IPS DF 4.7 (cell line): ENCODE data around the gene RETREG2.
"Not testable (repeated sequence)": the region's sequence is repeated elsewhere in the genome, so short reads cannot be mapped to it uniquely, and the experiment has no call there.

ENCODE experiments used
- DNase-seq: peaks from one replicate; pipeline ENCODE4 v3.0.0-alpha.2; 2013; ENCODE audit warnings: low spot score; ENCODE audit errors: extremely low read depth

Gene RETREG2

DNA sequence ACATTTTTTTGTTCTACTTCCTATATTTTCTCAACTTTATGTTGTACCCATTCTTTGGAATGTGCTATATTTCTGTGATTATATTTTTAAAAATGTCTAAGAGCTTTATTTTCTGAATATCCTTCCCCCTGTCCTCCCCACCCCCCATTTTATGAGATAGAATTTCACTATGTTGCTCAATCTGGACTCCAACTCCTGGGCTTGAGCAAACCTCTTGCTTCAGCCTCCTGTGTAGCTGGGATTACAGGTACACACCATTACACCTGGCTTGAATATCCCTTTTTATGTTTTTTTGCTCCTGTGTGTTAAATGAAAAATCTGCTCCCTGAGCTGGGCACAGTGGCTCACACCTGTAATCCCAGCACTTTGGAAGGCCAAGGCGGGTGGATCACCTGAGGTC is 19.3 kb downstream of the RETREG2 start:
- DNase-seq: no peak

DNA sequence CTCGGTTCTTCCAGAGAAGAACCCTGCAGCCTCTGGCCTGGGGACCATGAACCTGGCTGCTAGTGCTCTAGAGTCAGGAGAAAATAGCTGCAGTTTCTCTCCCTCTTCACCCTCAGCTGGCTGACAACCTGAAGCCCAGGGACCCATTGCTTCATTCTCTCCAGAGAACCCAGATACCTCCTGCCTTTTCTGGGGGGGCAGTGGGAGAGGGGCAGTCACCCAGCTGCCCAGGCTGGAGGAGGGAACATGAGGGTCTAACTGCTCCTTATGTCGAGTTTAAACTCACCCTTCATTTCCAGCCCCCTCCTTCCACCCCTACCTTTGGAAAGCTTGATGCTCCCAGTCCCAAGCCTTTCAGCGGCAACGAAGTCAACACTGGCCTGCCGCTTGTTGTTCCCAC is 20.9 kb downstream of the RETREG2 start:
- no peak for DNase-seq

DNA sequence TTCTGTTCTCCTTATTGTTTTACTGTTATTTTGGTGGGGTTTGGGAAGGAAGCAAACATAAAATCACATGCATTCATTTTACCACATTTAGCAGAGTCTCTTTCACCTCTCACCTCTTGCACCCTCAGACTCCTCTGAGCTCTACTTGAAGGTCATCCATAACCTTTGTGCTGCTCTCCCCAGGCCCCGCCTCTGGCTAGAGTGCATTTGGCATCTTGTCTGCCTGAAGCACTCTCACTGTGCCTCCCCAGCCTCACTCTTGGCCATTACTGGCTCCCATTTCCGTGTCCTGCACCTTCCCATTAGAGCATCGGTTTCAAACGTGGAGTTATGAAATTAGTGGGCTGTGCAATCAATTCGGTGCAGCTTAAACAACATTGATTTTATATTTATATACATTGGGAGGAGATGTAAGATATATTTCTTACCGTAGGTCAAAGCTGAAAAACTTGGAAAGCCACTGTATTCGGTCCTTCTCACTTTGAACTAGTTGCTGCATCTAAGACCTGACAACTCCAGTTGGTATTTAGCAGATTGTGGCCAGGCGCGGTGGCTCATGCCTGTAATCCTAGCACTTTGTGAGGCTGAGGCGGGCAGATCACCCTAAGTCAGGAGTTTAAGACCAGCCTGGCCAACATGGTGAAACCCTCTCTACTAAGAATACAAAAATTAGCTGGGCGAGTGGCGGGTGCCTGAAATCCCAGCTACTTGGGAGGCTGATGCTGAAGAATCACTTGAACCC is 21.6 kb downstream of the RETREG2 start:
- DNase-seq: no peak

DNA sequence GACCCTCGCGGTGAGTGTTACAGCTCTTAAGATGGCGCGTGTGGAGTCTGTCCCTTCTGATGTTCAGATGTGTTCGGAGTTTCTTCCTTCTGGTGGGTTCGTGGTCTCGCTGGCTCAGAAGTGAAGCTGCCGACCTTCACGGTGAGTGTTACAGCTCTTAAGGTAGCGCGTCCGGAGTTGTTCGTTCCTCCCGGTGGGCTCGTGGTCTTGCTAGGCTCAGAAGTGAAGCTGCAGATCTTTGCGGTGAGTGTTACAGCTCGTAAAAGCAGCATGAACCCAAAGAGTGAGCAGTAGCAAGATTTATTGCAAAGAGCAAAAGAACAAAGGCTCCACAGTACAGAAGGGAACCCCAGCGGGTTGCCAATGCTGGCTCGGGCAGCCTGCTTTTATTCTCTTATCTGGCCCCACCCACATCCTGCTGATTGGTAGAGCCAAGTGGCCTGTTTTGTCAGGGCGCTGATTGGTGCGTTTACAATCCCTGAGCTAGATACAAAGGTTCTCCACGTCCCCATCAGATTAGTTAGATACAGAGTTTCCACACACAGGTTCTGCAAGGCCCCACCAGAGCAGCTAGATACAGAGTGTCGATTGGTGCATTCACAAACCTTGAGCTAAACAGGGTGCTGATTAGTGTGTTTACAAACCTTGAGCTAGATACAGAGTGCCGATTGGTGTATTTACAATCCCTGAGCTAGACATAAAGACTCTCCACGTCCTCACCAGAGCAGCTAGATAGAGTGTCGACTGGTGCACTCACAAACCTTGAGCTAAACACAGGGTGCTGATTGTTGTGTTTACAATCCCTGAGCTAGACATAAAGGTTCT is 22.6 kb downstream of the RETREG2 start:
- not testable (repeated sequence) for DNase-seq

DNA sequence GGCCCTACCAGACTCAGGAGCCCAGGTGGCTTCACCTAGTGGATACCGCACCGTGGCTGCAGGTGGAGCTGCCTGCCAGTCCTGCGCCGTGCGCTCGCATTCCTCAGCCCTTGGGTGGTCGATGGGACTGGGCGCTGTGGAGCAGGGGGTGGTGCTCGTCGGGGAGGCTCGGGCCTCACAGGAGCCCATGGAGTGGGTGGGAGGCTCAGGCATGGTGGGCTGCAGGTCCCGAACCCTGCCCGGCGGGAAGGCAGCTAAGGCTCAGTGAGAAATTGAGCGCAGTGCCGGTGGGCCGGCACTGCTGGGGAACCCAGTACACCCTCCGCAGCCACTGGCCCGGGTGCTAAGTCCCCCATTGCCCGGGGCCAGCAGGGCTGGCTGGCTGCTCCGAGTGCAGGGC is 23.3 kb downstream of the RETREG2 start:
- DNase-seq: not testable (repeated sequence)

DNA sequence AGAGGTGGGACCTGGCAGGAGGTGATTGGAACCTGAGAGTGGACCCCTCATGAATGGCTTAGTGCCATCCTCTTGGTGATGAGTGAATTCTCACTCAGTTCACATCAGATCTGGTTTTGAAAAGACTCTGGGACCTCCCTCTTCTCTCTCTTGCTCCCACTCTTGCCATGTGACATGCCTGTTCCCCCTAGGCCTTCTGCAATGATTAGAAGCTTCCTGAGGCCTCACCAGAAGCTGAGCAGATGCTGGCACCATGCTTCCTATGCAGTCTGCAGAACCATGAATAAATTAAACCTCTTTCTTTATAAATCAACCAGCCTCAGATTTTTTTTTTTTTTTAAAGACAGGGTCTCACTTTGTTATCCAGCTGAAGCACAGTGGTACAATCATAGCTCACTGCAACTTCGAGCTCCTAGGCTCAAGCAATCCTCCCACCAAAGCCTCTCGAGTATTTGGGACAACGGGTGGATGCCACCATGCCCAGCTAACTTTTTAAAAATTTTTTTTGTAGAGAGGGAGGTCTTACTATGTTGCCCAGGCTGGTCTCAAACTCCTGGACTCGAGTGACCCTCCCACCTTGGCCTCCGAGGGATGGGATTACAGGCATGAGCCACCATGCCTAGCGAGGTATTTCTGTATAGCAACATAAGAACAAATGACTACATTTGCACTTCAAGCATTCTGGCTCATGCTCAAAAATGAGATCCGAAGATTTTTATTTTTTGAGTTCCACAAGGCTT is 26.5 kb downstream of the RETREG2 start:
- DNase-seq: no peak

DNA sequence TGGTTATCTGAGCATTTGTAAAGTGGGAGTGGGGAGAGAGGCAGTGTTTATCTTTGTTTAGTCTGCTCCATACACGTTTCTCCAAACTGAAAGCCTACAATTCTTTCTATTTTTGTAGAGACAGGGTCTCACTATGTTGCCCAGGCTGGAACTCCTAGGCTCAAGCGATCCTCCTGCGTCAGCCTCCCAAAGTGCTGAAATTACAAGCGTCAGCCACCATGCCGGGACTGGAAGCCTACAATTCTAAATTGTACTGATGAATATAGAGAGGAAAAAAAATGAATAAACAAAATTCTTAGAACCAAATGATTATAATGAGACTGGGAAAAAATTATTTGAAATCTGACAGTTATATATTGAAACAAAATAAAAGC is 27.1 kb downstream of the RETREG2 start:
- no peak for DNase-seq

DNA sequence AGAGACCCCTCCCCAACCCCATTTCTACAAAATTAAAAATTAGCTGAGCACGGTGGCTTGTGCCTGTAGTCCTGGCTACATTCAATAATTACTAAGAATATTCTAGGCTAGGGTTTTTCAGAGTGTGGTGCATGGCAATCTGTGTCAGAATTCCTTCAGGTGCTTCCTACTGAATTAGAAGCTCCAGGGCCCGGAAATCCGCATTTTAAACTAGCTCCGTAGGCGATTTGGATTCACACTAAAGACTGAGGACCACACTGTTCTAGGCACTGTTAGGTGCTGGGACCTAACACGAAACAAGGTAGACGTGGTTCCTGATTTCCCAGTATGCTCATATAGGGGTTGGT is 27.9 kb downstream of the RETREG2 start:
- DNase-seq: no peak

DNA sequence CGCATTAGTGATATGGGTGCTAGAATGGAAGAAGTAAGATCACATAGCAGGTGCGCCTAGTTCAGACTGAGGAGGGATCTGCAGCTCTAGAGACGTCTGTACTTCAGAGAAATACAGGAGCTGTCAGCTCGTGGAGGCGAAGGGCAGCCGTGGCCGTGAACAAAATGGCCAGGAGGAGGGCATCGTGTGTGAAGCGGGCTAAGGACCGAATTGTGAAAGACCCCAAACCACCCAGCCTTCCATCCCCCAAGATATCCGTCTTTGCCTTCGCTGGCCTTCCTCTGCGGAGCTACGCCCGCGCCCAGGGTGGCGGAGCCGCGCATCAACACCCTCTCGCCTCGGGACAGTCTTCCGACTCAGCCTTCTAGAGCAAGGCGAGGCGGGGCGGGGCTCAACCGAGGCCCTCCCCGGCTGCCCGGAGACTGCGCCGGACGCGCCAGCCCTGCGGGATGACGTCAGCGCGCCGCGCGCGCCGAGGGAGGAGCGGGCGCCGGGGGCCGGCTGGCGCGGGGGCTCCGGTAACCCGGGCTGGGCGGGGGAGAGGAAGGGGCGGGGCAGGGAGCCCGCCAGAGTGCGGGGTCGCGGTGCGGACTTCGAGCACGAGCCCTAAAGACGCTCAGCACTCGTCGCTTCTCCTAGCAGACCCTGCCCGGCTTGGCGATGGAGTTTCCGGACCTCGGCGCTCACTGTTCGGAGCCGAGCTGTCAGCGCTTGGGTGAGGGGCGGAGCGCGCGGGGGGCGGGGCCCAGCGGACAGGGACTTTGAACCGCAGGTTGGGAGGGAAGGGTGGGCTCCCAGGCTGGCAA is 28.5 kb downstream of the RETREG2 start, which contains the start of gene ZFAND2B:
TSS of gene ZFAND2B (plus strand) at position 455 of the 806 bp plus-strand sequence. CDS start at position 661, 206 bp downstream.
- DNase-seq: no peak

DNA sequence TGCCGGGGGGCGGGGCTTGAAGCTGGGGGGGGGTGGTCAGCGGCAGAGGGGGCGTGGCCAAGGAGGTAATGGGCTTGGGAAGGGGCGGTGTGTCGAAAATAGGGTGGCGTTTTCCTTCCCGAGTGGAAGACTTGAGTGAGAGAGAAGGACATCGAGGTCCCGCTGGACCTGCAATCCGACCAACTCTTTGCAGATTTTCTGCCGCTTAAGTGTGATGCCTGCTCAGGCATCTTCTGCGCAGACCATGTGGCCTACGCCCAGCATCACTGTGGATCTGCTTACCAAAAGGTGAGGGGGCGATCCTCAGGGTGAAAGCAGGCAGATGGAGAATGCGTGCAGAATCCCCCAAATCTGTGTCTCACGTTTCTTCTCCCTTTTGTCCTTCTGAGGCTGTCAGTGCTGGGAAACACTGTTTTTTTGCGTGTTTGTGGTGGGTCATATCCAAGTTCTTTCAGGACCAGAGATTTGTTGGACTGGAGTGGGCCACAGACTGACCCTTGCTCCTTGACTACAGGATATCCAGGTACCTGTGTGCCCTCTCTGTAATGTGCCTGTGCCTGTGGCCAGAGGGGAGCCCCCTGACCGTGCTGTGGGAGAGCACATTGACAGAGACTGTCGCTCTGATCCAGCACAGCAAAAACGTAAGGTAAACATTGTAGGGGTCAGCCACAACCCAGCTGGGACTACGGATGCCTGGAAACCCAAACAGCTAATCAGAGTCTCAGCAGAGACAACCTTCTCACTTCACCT is 29.2 kb downstream of the RETREG2 start:
- DNase-seq: no peak

DNA sequence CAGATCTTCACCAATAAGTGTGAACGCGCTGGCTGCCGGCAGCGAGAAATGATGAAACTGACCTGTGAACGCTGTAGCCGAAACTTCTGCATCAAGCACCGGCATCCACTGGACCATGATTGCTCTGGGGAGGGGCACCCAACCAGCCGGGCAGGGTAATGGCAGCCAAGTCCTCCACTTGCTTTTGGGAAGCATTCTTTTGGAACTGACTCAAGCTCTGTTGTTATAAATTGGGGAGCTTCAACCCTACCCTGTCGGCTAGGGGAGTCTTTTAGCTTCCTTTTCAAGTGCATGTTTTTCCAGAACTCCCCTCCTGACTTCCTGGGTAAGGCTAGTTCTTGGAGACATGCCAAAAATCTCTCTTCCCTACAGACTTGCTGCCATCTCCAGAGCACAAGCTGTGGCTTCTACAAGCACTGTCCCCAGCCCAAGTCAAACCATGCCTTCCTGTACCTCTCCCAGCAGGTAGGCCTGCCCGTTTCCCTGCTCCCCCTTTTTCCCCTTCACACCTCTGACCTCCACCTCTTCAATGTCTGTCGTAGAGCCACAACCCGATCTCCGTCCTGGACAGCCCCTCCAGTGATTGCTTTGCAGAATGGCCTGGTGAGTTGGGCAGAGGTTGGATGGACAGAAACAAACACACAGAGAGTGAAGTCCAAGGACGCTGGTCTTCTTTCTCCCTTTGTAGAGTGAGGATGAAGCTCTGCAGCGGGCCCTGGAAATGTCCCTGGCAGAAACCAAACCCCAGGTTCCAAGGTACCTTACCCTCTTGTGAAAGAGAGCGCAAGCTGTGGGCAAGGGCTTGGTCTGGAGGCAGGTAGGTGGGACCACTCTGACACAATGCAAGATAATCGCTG is 30.0 kb downstream of the RETREG2 start:
- DNase-seq: no peak

DNA sequence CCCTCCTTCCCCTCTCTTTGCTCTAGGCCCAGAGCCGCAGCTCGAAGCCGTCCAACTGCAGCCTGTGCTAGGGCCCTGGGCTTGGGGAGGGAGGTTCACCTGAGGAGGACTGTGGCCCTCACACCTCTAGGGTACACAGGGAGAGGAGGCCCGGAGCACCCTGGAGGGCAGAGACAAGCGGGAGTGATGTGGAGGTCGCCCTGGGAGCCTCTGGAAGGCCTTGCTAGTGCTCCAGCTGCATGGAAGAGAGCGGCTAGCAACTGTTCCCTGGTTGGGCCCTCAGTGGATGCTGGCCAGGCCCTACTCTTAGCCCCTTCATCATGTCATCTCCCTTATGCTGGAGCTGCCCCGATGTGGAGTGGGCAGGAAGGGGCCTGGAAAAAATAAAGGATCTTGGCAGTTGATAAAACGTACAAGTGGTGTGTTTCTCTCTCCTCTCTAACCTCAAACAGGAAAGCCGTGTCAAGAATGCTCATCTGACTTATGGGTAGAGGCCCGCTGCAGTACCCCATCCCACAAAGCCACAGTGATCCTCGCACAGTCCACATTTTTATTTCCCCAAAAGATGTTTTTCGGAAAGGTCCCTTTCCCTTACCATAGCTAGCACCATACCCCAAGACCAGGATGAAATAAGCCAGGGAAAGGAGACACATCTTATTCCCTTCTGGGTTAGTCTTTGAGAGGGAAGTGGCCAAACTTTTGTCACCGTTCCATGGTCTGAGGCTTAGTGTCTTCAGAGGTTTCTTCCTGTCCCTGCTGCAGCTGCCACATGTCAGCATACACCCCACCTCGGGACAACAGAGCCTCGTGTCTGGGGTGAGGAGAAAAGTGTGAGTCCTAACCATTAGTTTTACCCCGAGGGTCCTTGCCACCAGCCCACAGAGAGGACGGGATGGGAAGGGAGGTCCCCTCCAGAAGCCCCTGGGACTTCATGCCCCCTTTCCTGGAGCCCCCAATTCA is 31.4 kb downstream of the RETREG2 start:
- DNase-seq: no peak

DNA sequence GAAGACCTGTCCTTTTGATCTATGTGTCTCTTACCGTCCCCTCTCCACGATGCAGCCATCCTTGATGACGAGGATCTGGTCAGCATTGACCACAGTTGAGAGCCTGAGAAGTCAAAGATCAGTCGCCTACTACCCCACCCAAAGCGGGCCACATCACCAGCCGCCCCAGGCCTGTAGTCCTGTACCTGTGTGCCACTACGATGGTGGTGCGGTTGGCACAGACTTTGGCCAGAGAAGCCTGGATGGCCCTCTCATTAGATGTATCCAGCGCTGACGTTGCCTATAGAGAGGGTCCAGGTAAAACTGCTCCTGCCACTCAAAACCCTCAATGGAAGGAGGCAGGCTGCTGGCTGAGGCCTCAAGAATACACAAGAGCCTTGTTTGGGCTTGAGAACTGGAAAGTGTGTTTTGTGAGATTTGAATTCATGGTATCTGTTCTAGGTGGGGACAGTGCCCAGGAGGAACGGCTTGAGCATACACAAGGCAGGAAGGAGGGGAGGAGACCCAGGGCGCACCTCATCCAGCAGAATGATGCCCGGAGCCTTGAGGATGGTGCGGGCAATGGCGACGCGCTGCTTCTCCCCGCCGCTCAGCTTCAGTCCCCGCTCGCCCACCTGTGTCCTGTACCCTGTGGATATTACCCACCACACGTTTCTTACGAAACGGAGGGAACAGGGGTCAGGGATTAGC is 32.3 kb downstream of the RETREG2 start:
- DNase-seq: no peak

DNA sequence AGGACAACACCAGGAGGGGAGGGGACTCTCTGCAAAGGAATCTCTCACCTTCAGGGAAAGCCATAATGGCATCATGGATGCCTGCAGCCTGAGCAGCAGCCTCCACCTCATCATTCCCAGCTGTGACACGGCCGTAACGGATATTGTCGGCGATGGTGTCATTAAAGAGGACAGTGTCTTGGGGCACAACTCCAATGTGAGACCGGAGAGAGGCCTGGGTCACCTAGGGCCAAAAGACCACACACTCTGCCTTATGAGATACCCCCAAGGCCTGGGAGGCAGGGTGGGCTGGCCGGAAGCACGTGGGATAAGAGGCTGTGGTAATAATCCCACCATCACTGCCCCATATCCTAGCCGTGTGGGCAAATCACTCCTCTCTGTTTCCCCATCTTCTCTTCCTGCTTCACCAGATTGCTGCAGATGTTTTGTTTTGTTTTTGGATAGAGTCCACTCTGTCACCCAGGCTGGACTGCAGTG is 32.8 kb downstream of the RETREG2 start:
- DNase-seq: no peak

DNA sequence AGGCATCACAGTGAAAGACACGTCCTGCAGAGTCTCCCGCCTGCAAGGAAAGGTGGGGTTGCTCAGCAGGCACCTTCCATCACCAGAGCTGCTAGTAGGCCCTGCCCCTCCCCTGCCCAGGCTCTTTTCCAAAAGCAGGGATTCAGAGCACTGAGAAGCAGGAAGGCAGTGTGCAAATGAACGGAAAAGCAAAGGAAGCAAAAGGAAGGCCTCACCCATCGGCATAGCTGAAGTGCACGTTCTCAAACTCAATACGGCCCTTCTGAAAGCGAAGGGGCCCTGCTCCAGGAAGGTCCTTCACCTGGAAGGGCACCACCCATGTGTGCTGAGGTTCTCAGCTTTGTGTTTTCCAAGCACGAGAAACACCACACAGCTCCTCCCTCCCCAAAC is 34.9 kb downstream of the RETREG2 start:
- DNase-seq: no peak

DNA sequence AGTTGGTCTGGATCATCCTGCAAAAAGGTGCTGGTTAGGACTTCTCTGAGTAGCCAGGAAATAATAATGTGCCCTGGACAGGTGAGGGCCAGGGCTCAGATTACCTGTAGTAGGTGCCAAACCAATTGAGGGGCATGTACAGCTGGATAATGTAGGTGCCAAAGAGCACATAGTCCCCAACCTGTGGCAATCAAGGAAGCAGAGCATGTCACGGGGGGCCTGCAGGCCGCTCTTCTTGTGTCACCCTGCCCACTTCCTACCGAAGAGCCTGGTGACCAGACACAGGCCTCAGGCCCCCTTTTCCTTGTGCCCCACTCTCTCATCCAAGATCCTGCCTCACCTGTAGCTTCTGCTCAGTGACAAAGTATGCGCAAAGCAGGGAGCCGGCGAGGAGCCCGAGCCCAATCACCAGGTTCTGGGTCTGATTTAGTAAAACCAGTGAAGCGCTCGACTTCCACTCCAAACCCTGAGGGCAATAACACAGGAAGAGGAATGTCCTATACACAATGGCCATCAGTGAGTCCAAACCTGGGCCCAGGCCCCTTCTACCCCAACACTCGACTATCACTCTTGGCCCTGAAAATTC is 35.5 kb downstream of the RETREG2 start:
- no peak for DNase-seq

DNA sequence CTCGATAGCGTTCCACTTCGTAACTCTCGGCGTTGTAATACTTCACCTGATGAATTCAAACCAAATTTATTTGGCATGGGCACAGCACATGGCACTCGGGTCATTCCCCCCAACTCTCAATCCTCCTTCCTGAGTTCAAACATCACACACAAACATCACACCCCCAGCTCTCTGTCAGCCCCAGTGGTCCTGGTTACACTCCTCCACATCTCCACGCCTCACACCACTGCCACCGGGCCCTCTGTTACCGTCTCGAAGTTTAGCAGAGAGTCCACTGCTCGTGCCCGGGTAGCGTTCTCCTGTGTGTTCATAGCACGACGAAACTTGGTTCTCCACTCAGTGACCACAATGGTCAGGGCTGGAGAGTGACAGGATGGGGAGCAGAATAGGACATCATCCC is 36.1 kb downstream of the RETREG2 start:
- DNase-seq: no peak
